ENCODE data around the gene CRHR1.

Gene CRHR1

GRCh38 chr17:45787044-45787443 lies 2.9 kb downstream of the CRHR1 start:
- H3K27ac ChIP-seq (ENCODE audit: low read depth, low read length) = no peak overlapping the region
- peaks cover 28 to 39% of the 10 kb centered on the region in 2 donors for H3K27me3 ChIP-seq (ENCODE audit: control insufficient read depth in 1 of 2, insufficient read depth in 2 of 2, low read length in 2 of 2)
- H3K9ac ChIP-seq (ENCODE audit: low read depth in 1 of 2, low read length in 2 of 2) = no peak overlapping the region
- H3K36me3 ChIP-seq (ENCODE audit: control insufficient read depth in 1 of 2, insufficient read depth in 2 of 2, low read length in 2 of 2) = no peaks in the 10 kb centered on the region
- H3K4me1 ChIP-seq (ENCODE audit: control insufficient read depth in 1 of 2, insufficient read depth in 2 of 2, low read length in 2 of 2) = peaks cover 18 to 29% of the 10 kb centered on the region in 2 donors
- H3K9me3 ChIP-seq (ENCODE audit: control insufficient read depth in 1 of 2, low read length in 2 of 2) = no peaks in the 10 kb centered on the region
- no peak overlapping the region for H3K4me3 ChIP-seq (ENCODE audit: low read depth in 1 of 2, low read length in 2 of 2)

DNA sequence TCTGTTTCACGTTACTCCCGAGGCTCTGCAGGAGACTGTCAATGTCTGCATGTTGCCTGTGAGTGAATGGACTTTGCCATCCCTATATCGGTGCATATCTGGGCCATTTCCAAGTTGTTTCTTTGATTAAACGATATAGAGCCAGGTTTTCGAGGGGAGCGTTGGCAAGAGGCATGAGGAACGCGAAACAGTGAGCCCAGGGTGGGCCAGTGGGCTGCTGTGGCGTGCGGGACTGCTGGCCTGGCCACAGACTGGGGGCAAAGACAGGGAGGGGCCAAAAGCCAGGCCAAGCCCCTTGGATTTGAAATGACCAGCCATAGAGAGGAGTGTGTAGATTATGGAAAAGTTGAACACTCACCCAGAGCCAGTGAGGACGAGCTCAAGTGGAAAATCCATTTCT lies 3.5 kb downstream of the CRHR1 start:
- Histone ChIP-seq H3K4me1 (ENCODE audit: control insufficient read depth in 1 of 2, insufficient read depth in 2 of 2, low read length in 2 of 2) (peaks cover 24 to 35% of the 10 kb centered on the region in 2 donors), H3K27me3 (ENCODE audit: control insufficient read depth in 1 of 2, insufficient read depth in 2 of 2, low read length in 2 of 2) (peaks cover 30 to 34% of the 10 kb centered on the region in 2 donors), H3K36me3 (ENCODE audit: control insufficient read depth in 1 of 2, insufficient read depth in 2 of 2, low read length in 2 of 2) (no peaks in the 10 kb centered on the region), H3K27ac (ENCODE audit: low read depth, low read length) (no peak overlapping the region), H3K4me3 (ENCODE audit: low read depth in 1 of 2, low read length in 2 of 2) (no peak overlapping the region), H3K9me3 (ENCODE audit: control insufficient read depth in 1 of 2, low read length in 2 of 2) (no peaks in the 10 kb centered on the region), H3K9ac (ENCODE audit: low read depth in 1 of 2, low read length in 2 of 2) (no peak overlapping the region)

DNA sequence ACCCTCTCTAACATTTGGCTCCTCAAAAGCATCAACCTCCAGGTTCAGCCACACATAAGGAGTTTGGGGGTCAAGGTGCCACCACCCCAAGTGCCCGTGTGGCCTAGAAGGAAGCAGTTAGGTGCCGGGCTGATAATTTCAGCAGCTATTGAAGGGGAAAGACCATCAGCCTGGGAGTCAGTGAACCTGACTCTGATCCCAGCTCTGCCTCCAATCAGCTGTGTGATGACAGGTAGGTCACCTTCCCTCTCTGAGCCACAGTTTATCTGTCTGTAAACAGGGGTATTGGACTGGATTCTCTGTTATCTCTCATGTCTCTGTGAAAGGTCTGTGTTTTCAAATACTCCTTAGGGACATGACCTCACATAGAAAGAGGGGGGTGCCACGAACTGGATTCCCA lies 3.9 kb downstream of the CRHR1 start:
- Histone ChIP-seq H3K27me3 (ENCODE audit: control insufficient read depth in 1 of 2, insufficient read depth in 2 of 2, low read length in 2 of 2) (peaks cover 30 to 34% of the 10 kb centered on the region in 2 donors), H3K27ac (ENCODE audit: low read depth, low read length) (no peak overlapping the region), H3K9ac (ENCODE audit: low read depth in 1 of 2, low read length in 2 of 2) (no peak overlapping the region), H3K36me3 (ENCODE audit: control insufficient read depth in 1 of 2, insufficient read depth in 2 of 2, low read length in 2 of 2) (no peaks in the 10 kb centered on the region), H3K4me3 (ENCODE audit: low read depth in 1 of 2, low read length in 2 of 2) (no peak overlapping the region), H3K4me1 (ENCODE audit: control insufficient read depth in 1 of 2, insufficient read depth in 2 of 2, low read length in 2 of 2) (peaks cover 27 to 39% of the 10 kb centered on the region in 2 donors), H3K9me3 (ENCODE audit: control insufficient read depth in 1 of 2, low read length in 2 of 2) (no peaks in the 10 kb centered on the region)

DNA sequence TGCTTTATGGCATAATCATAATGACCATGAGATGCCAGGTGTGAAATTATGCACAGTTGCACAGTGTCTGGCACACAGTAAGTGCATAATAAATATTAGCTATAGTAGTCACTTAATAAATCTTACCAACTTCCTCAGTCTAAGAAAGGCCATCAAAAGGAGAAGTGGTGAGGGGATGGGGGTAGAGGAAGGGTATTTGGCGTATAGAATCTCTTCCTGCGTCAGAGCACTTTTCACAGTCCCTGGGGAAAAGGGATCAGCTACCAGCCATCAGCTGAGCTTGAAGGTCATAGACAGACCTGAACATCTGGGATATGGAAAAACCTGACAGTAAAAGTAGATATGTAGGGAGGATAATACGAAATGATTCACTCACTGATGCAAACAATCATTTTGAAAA lies 5.8 kb downstream of the CRHR1 start:
- Histone ChIP-seq H3K27ac (ENCODE audit: low read depth, low read length) (no peak overlapping the region), H3K27me3 (ENCODE audit: control insufficient read depth in 1 of 2, insufficient read depth in 2 of 2, low read length in 2 of 2) (peaks cover 23 to 36% of the 10 kb centered on the region in 2 donors)

GRCh38 chr17:45790296-45790922 lies 6.3 kb downstream of the CRHR1 start:
- Histone ChIP-seq H3K4me1 (ENCODE audit: control insufficient read depth in 1 of 2, insufficient read depth in 2 of 2, low read length in 2 of 2) (peaks cover 25 to 27% of the 10 kb centered on the region in 2 donors), H3K9me3 (ENCODE audit: control insufficient read depth in 1 of 2, low read length in 2 of 2) (no peaks in the 10 kb centered on the region), H3K27ac (ENCODE audit: low read depth, low read length) (no peak overlapping the region), H3K9ac (ENCODE audit: low read depth in 1 of 2, low read length in 2 of 2) (no peak overlapping the region), H3K27me3 (ENCODE audit: control insufficient read depth in 1 of 2, insufficient read depth in 2 of 2, low read length in 2 of 2) (peaks cover 19 to 32% of the 10 kb centered on the region in 2 donors), H3K4me3 (ENCODE audit: low read depth in 1 of 2, low read length in 2 of 2) (no peak overlapping the region), H3K36me3 (ENCODE audit: control insufficient read depth in 1 of 2, insufficient read depth in 2 of 2, low read length in 2 of 2) (no peaks in the 10 kb centered on the region)

More for the DNA sequence above, 5.8 kb downstream of the CRHR1 start:
- no peaks in the 10 kb centered on the region for H3K36me3 ChIP-seq (ENCODE audit: control insufficient read depth in 1 of 2, insufficient read depth in 2 of 2, low read length in 2 of 2)
- H3K9ac ChIP-seq (ENCODE audit: low read depth in 1 of 2, low read length in 2 of 2) = no peak overlapping the region
- H3K9me3 ChIP-seq (ENCODE audit: control insufficient read depth in 1 of 2, low read length in 2 of 2) = no peaks in the 10 kb centered on the region
- peaks cover 27 to 30% of the 10 kb centered on the region in 2 donors for H3K4me1 ChIP-seq (ENCODE audit: control insufficient read depth in 1 of 2, insufficient read depth in 2 of 2, low read length in 2 of 2)
- H3K4me3 ChIP-seq (ENCODE audit: low read depth in 1 of 2, low read length in 2 of 2) = no peak overlapping the region

- peaks cover 14 to 25% of the 10 kb centered on the region in 2 donors for H3K27me3 ChIP-seq (ENCODE audit: control insufficient read depth in 1 of 2, insufficient read depth in 2 of 2, low read length in 2 of 2)
- no peak overlapping the region for H3K9ac ChIP-seq (ENCODE audit: low read depth in 1 of 2, low read length in 2 of 2)
Measured at GRCh38 chr17:45791041-45791582, 7.0 kb downstream of the CRHR1 start.

DNA sequence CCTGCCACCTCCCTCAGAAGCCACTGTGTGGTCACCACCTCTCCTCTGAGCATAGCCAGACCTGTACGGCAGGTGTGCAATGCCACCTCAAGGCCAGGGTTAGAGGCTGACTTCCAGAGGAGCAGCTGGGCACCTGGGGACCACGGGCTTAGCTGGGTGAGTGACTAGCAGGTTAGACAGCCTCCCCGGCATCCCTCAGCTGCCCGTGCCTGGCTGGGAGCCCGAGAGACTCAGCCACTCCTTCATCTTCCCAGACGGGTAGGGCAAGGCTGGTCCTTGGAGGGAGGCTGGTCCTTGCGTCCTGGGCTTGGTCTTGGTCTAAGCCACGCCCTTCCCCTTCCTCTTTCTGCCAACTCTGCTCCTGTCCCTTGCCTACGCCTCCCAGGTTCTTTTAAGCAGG lies 7.8 kb downstream of the CRHR1 start:
- Histone ChIP-seq H3K4me3 (ENCODE audit: low read depth in 1 of 2, low read length in 2 of 2) (no peak overlapping the region), H3K9me3 (ENCODE audit: control insufficient read depth in 1 of 2, low read length in 2 of 2) (no peaks in the 10 kb centered on the region), H3K36me3 (ENCODE audit: control insufficient read depth in 1 of 2, insufficient read depth in 2 of 2, low read length in 2 of 2) (no peaks in the 10 kb centered on the region), H3K27me3 (ENCODE audit: control insufficient read depth in 1 of 2, insufficient read depth in 2 of 2, low read length in 2 of 2) (peaks cover 14 to 24% of the 10 kb centered on the region in 2 donors), H3K9ac (ENCODE audit: low read depth in 1 of 2, low read length in 2 of 2) (no peak overlapping the region), H3K27ac (ENCODE audit: low read depth, low read length) (no peak overlapping the region), H3K4me1 (ENCODE audit: control insufficient read depth in 1 of 2, insufficient read depth in 2 of 2, low read length in 2 of 2) (peaks cover 24 to 27% of the 10 kb centered on the region in 2 donors)

More at GRCh38 chr17:45791041-45791582, 7.0 kb downstream of the CRHR1 start:
- no peaks in the 10 kb centered on the region for H3K36me3 ChIP-seq (ENCODE audit: control insufficient read depth in 1 of 2, insufficient read depth in 2 of 2, low read length in 2 of 2)
- no peak overlapping the region for H3K27ac ChIP-seq (ENCODE audit: low read depth, low read length)
- no peaks in the 10 kb centered on the region for H3K9me3 ChIP-seq (ENCODE audit: control insufficient read depth in 1 of 2, low read length in 2 of 2)
- H3K4me3 ChIP-seq (ENCODE audit: low read depth in 1 of 2, low read length in 2 of 2) = no peak overlapping the region
- H3K4me1 ChIP-seq (ENCODE audit: control insufficient read depth in 1 of 2, insufficient read depth in 2 of 2, low read length in 2 of 2) = peaks cover 24 to 27% of the 10 kb centered on the region in 2 donors

- Histone ChIP-seq H3K27me3 (ENCODE audit: control insufficient read depth in 1 of 2, insufficient read depth in 2 of 2, low read length in 2 of 2) (peaks cover 14 to 24% of the 10 kb centered on the region in 2 donors), H3K4me3 (ENCODE audit: low read depth in 1 of 2, low read length in 2 of 2) (no peak overlapping the region), H3K36me3 (ENCODE audit: control insufficient read depth in 1 of 2, insufficient read depth in 2 of 2, low read length in 2 of 2) (no peaks in the 10 kb centered on the region), H3K9me3 (ENCODE audit: control insufficient read depth in 1 of 2, low read length in 2 of 2) (no peaks in the 10 kb centered on the region), H3K9ac (ENCODE audit: low read depth in 1 of 2, low read length in 2 of 2) (no peak overlapping the region), H3K27ac (ENCODE audit: low read depth, low read length) (no peak overlapping the region), H3K4me1 (ENCODE audit: control insufficient read depth in 1 of 2, insufficient read depth in 2 of 2, low read length in 2 of 2) (peaks cover 19 to 22% of the 10 kb centered on the region in 2 donors)
Measured at GRCh38 chr17:45792437-45792836, 8.3 kb downstream of the CRHR1 start.

- Histone ChIP-seq H3K9ac (ENCODE audit: low read depth in 1 of 2, low read length in 2 of 2) (no peak overlapping the region), H3K27ac (ENCODE audit: low read depth, low read length) (no peak overlapping the region), H3K4me3 (ENCODE audit: low read depth in 1 of 2, low read length in 2 of 2) (no peak overlapping the region), H3K9me3 (ENCODE audit: control insufficient read depth in 1 of 2, low read length in 2 of 2) (no peaks in the 10 kb centered on the region), H3K4me1 (ENCODE audit: control insufficient read depth in 1 of 2, insufficient read depth in 2 of 2, low read length in 2 of 2) (peaks cover 16 to 18% of the 10 kb centered on the region in 2 donors), H3K27me3 (ENCODE audit: control insufficient read depth in 1 of 2, insufficient read depth in 2 of 2, low read length in 2 of 2) (peaks cover 14 to 24% of the 10 kb centered on the region in 2 donors), H3K36me3 (ENCODE audit: control insufficient read depth in 1 of 2, insufficient read depth in 2 of 2, low read length in 2 of 2) (no peaks in the 10 kb centered on the region)
Measured at GRCh38 chr17:45792995-45793755, 9.1 kb downstream of the CRHR1 start.

GRCh38 chr17:45793999-45794540 lies 9.9 kb downstream of the CRHR1 start:
- Histone ChIP-seq H3K9me3 (ENCODE audit: control insufficient read depth in 1 of 2, low read length in 2 of 2) (no peaks in the 10 kb centered on the region), H3K36me3 (ENCODE audit: control insufficient read depth in 1 of 2, insufficient read depth in 2 of 2, low read length in 2 of 2) (no peaks in the 10 kb centered on the region), H3K27ac (ENCODE audit: low read depth, low read length) (no peak overlapping the region), H3K4me1 (ENCODE audit: control insufficient read depth in 1 of 2, insufficient read depth in 2 of 2, low read length in 2 of 2) (peaks cover 16 to 18% of the 10 kb centered on the region in 2 donors), H3K9ac (ENCODE audit: low read depth in 1 of 2, low read length in 2 of 2) (no peak overlapping the region), H3K27me3 (ENCODE audit: control insufficient read depth in 1 of 2, insufficient read depth in 2 of 2, low read length in 2 of 2) (peaks cover 14 to 20% of the 10 kb centered on the region in 2 donors), H3K4me3 (ENCODE audit: low read depth in 1 of 2, low read length in 2 of 2) (no peak overlapping the region)

Data from duodenal mucosa (tissue), 2 donors.